Smooth muscle cell (in vitro differentiated cells): ENCODE results near the gene MLLT3. TPM values are rescaled to one million over a fixed set of nuclear protein-coding genes. Genes with fewer than 3 reads are reported as not detected.
A peak's percentile ranks its signal among the peaks of the same experiment; 100 is the strongest.

Source experiments
- DNase-seq: peaks from one replicate; lab custom pipeline; 2025; ENCODE audit not compliant: unreplicated experiment; lab: John Stamatoyannopoulos, UW
- H2AFZ ChIP-seq: fragments of 200-600 bp; sonication (generic); 2 replicates; pipeline ENCODE4 v1.6.0; 2016; ENCODE audit warnings: antibody characterized with exemption, low read depth, mild to moderate bottlenecking
- H3F3A ChIP-seq: fragments of 200-600 bp; sonication (generic); 2 replicates; pipeline ENCODE4 v1.6.0; 2017; ENCODE audit warnings: antibody characterized with exemption, low read depth
- H3K27ac ChIP-seq: fragments of 200-600 bp; sonication (generic); 2 replicates; pipeline ENCODE4 v1.5.1; 2016; ENCODE audit warnings: low read depth, mild to moderate bottlenecking
- H3K27me3 ChIP-seq: fragments of 200-600 bp; sonication (generic); 2 replicates; pipeline ENCODE4 v1.6.1; 2016; ENCODE audit warnings: low read depth, mild to moderate bottlenecking
- H3K36me3 ChIP-seq: fragments of 200-600 bp; sonication (generic); 2 replicates; pipeline ENCODE4 v1.5.1; 2016; ENCODE audit warnings: low read depth
- H3K4me1 ChIP-seq: fragments of 200-600 bp; sonication (generic); 2 replicates; pipeline ENCODE4 v1.5.1; 2016; ENCODE audit warnings: low read depth
- H3K4me2 ChIP-seq: fragments of 200-600 bp; sonication (generic); 2 replicates; pipeline ENCODE4 v1.6.0; 2016; ENCODE audit warnings: mild to moderate bottlenecking
- H3K4me3 ChIP-seq: fragments of 200-600 bp; sonication (generic); 2 replicates; pipeline ENCODE4 v1.5.1; 2016; ENCODE audit warnings: mild to moderate bottlenecking
- H3K79me2 ChIP-seq: fragments of 200-600 bp; sonication (generic); 2 replicates; pipeline ENCODE4 v1.6.0; 2016; ENCODE audit warnings: low read depth, mild to moderate bottlenecking
- H3K9ac ChIP-seq: fragments of 200-600 bp; sonication (generic); 2 replicates; pipeline ENCODE4 v1.6.0; 2016; ENCODE audit warnings: low read depth
- H3K9me3 ChIP-seq: fragments of 200-600 bp; sonication (generic); replicated peaks from 2 replicates; pipeline ENCODE4 v1.5.1; 2016; ENCODE audit warnings: low read depth
- H4K20me1 ChIP-seq: fragments of 200-600 bp; sonication (generic); 2 replicates; pipeline ENCODE4 v1.6.0; 2016; ENCODE audit warnings: low read depth
- WGBS: methylation state at CpG from one replicate; pipeline ENCODE4 v1.1.7; 2016; ENCODE audit warnings: low lambda C conversion rate; 5-methylcytosine and 5-hydroxymethylcytosine counted together
- polyA plus RNA-seq: library from polyadenylated mRNA; unstranded; fragments of >200 nt; fragmentation: Nextera tagmentation; extraction: Ambion mirVana; gene quantifications from 2 replicates; pipeline ENCODE4 v1.2.1, GENCODE V29; 2016
- total RNA-seq: library from RNA; depleted of rRNA; stranded (reverse); fragments of >200 nt; gene quantifications from 2 replicates; pipeline ENCODE4 v1.2.3, GENCODE V29; 2014
- TF ChIP-seq, protein P1 (sequence below): fragments of 200-600 bp; sonication (generic); IDR thresholded peaks from 2 replicates; pipeline ENCODE4 v1.5.1; 2017; ENCODE audit warnings: borderline replicate concordance, mild to moderate bottlenecking, antibody characterized with exemption; ENCODE audit not compliant: insufficient read depth, poor library complexity, severe bottlenecking

Gene MLLT3
- total and polyA plus RNA-seq, 2 experiments from 2014 or later = 21.9 to 29.9 TPM

DNA sequence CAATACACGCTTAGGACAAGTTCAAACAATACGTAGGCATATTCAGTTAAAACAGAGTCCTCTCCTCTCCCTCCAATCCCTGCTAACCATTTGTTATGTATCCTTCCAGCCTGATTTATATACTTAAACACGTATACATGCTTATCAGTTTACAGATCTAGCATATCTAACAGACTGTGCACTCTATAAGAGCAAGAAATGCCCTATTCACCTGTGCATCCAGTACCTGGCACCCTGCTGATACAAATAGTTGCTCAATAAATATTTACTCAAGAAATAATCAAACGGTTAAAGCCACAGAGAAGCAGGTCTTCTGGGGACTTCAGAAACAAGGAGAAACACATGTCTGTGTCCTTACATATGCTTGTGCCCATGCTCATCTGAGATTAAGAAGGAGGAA is 55.9 kb downstream of the MLLT3 start:
- Histone ChIP-seq H3K79me2 (peaks cover 96% of the 10 kb centered on the region), H3K4me2 (no peak overlapping the region), H3K4me3 (no peak overlapping the region), H3K4me1 (no peaks in the 10 kb centered on the region), H3K9me3 (no peaks in the 10 kb centered on the region), H3K9ac (no peak overlapping the region), H3K27me3 (no peaks in the 10 kb centered on the region), H3K36me3 (no peaks in the 10 kb centered on the region), H3F3A (no peaks in the 10 kb centered on the region), H4K20me1 (peaks cover 77% of the 10 kb centered on the region), H2AFZ (no peak overlapping the region), H3K27ac (no peak overlapping the region)
- 93% methylated on average over 4 of the region's 4 CpGs for WGBS
- TF ChIP-seq, protein P1, sequence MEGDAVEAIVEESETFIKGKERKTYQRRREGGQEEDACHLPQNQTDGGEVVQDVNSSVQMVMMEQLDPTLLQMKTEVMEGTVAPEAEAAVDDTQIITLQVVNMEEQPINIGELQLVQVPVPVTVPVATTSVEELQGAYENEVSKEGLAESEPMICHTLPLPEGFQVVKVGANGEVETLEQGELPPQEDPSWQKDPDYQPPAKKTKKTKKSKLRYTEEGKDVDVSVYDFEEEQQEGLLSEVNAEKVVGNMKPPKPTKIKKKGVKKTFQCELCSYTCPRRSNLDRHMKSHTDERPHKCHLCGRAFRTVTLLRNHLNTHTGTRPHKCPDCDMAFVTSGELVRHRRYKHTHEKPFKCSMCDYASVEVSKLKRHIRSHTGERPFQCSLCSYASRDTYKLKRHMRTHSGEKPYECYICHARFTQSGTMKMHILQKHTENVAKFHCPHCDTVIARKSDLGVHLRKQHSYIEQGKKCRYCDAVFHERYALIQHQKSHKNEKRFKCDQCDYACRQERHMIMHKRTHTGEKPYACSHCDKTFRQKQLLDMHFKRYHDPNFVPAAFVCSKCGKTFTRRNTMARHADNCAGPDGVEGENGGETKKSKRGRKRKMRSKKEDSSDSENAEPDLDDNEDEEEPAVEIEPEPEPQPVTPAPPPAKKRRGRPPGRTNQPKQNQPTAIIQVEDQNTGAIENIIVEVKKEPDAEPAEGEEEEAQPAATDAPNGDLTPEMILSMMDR = no peak
- DNase-seq = no peak

DNA sequence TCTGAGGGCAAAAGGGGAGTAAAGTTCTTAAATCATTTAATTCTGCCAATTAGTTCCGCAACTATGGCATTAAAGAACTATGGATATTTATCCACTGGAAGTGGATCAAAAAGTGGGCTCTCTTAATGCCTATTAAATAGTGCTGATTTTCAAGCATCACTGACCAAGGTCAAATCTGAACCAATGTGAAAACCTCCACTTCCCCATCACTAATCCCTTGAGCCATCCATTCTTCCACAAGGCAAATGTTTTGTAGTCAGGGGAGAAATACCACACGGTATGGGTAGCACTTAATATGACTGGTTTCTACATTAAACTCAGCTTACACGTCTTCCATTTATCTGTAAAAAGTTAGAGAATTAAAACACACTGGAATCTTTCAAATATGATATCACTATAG is 57.6 kb downstream of the MLLT3 start:
- peaks cover 97% of the 10 kb centered on the region for H3K79me2 ChIP-seq
- 77% methylated on average over 3 of the region's 3 CpGs for WGBS

DNA sequence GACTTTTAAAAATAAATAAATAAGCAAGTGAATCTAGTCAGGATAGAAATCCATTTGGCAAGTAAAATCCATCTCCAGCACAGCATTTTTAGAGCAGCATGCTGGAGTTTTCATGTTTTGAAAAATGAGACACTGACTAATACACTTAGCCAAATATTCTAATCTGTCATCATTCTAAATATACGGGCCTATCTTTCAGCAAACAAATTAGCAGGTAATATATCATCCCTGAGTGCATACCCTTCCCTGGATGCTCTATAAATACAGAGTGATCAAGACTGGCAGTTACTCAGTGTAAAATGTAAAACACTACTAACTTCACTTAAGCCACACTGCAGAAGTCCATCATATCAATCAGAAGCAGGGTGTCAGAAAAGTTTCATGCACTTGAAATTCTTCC is 58.4 kb downstream of the MLLT3 start:
- DNase-seq = no peak
- H3K9me3 ChIP-seq = no peaks in the 10 kb centered on the region
- TF ChIP-seq, protein P1 = no peak
- H3K9ac ChIP-seq = no peak overlapping the region
- H3K4me2 ChIP-seq = no peak overlapping the region
- no peak overlapping the region for H3K4me3 ChIP-seq
- no peak overlapping the region for H3K27ac ChIP-seq
- H3F3A ChIP-seq = no peaks in the 10 kb centered on the region
- H3K36me3 ChIP-seq = no peaks in the 10 kb centered on the region
- peaks cover 74% of the 10 kb centered on the region for H4K20me1 ChIP-seq
- no peaks in the 10 kb centered on the region for H3K27me3 ChIP-seq
- H2AFZ ChIP-seq = no peak overlapping the region
- peaks cover 9% of the 10 kb centered on the region for H3K4me1 ChIP-seq
- 67% methylated on average over 1 of the region's 1 CpG for WGBS
- H3K79me2 ChIP-seq = peaks cover 90% of the 10 kb centered on the region

More for the DNA sequence above, 57.6 kb downstream of the MLLT3 start:
- Histone ChIP-seq H2AFZ (no peak overlapping the region), H3K27me3 (no peaks in the 10 kb centered on the region), H3K4me2 (no peak overlapping the region), H3K4me3 (no peak overlapping the region), H3K4me1 (peaks cover 2% of the 10 kb centered on the region), H3K9ac (no peak overlapping the region), H3K36me3 (no peaks in the 10 kb centered on the region), H3F3A (no peaks in the 10 kb centered on the region), H3K27ac (no peak overlapping the region), H3K9me3 (no peaks in the 10 kb centered on the region), H4K20me1 (peaks cover 76% of the 10 kb centered on the region)
- DNase-seq = no peak
- TF ChIP-seq, protein P1 = no peak

DNA sequence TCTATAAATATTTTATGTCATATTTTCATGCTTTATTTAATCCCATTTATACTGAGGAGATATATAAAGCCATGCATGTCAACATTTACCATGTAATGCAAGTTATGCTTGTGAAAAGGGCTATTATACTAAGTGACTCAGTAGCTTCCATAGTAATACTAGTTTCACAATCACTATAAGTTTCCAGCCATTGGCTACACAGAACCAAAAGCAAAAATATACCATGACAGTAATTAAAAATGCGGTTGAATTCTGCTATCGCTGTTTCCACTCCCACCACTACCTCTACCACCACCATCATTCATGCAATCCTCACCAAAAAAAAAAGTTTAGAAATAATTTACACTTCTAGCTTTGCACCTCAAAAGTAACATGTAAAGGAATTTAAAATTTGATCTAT is 60.2 kb downstream of the MLLT3 start:
- Histone ChIP-seq H3K79me2 (peaks cover 85% of the 10 kb centered on the region), H4K20me1 (peaks cover 78% of the 10 kb centered on the region), H3K4me2 (peak overlapping the region; percentile 41), H3K4me1 (peaks cover 18% of the 10 kb centered on the region), H3K36me3 (no peaks in the 10 kb centered on the region), H3K4me3 (no peak overlapping the region), H3K27ac (peak overlapping the region; percentile 27), H3K9me3 (no peaks in the 10 kb centered on the region), H3F3A (peaks cover 11% of the 10 kb centered on the region), H3K9ac (no peak overlapping the region), H3K27me3 (no peaks in the 10 kb centered on the region), H2AFZ (no peak overlapping the region)
- 89% methylated on average over 2 of the region's 2 CpGs for WGBS
- DNase-seq = no peak
- TF ChIP-seq, protein P1 = no peak
